GM18519 (cell line): ENCODE data around the gene HOMEZ.
"Not testable (repeated sequence)": the region's sequence is repeated elsewhere in the genome, so short reads cannot be mapped to it uniquely, and the experiment has no call there.

Experiments
- ATAC-seq: cut with Tn5 transposase; IDR thresholded peaks from one replicate; pipeline ENCODE4 v1.9.1; 2021; ENCODE audit warnings: mild to moderate bottlenecking, moderate library complexity; ENCODE audit not compliant: unreplicated experiment, low FRiP score

The HOMEZ gene

GRCh38 chr14:23285530-23286019 is 357 bp downstream of the HOMEZ start:
- no peak for ATAC-seq

DNA sequence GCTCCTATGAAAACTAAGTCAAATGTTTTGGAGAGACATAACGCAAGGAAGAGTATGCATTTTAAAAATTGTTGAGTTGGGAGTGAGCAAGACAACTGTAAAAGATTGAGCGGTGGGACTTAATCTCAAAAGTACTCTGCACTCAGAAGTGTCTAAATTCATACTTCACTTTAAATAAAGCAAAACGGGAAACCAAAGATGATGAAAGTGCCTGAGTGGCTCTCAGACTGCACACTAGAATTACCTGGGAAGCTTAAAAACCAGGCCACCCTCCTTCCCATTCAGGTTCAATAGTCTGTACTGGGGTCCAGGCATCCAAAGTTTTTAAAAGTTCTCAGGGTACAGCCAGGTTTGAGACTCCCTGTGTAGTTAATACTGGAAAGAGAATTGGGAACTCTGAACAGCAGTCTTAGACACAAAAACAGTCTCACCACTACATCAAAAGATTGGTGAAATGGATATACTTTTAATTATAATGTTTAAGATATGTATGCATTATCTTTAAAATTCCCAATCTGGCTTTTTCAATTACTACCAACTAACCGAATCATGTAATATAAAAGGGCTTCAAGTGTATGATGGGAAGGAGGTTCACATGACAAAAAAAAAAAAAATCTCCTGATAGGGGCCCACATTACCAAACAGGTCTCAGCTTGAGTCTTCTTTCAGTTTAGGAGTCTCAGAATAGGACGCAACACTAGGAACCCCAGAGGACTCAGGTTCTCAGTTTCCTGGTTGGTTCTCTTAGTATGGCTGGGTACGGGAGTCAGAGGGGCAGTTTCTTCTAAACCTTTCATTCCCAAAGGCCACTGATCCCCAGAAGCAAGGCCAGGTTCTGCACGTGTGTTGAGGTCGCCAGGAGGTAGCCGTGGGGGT is 1.0 kb downstream of the HOMEZ start:
- no peak for ATAC-seq

DNA sequence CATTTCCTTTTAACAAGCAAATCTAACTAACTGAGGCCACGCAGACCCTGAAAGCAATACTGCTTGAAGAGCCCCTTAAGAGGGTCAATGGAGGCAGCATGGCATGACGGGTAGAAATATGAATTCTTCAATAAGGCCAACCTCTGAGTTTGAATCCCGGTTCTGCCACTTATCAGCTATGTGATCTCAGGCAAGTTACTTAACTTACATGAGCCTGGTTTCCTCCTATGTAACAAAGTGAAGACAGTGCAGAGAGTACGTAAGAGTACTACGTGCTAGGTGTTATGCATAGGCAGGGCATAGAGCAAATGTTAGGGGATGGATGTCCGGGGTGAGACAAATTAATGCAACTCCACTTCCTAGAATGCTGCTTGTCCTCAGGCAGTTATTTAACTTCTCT is 4.7 kb downstream of the HOMEZ start:
- no peak for ATAC-seq

- ATAC-seq: not testable (repeated sequence)
These were observed 8.0 kb downstream of the HOMEZ start for GRCh38 chr14:23277928-23278327.

- no peak for ATAC-seq
These were observed 8.7 kb downstream of the HOMEZ start for GRCh38 chr14:23277189-23277588.

GRCh38 chr14:23275412-23275811 is 10.5 kb downstream of the HOMEZ start:
- no peak for ATAC-seq

- no peak for ATAC-seq
These were observed 16.7 kb downstream of the HOMEZ start for GRCh38 chr14:23269193-23269592.

DNA sequence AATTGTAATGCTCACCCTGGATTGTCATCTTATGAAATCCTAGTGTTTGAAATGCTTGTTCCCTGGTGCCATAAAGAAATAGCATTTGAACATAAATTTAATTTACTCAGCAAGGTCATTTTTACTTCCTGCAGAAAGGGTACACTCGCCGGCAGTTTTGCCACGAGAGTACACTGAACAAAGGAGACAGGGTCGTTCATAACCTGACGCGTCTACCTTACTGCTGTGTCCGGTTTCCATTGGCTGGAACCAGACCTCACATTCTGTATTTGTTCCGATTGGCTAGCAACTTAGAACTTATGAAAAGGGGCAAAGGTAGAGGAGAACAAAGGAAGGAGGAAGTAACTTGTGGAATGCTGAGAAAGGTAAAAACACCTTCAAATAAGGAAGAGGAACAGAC is 25.1 kb downstream of the HOMEZ start:
- ATAC-seq: not testable (repeated sequence)

DNA sequence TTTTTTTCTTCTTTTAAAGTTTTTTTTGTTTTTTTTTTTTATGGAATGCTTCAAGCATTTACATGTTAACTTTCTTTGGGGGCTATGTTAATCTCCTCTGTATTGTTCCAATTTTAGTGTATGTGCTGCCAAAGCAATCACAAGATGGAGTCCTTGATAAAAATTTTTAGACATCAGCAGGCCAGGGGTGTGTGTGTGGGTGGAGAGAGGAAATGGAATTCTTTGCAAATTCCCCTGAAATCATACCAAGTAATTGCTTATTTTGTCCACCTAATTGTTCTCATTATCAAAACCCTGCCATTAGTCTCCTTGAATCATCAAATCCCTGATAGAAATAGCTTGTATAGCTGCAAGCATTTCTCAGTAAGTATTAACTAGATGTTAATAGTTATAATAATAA is 26.5 kb downstream of the HOMEZ start:
- ATAC-seq: no peak

GRCh38 chr14:23258256-23258655 is 27.7 kb downstream of the HOMEZ start:
- ATAC-seq: no peak

GRCh38 chr14:23252420-23253333 is 33.3 kb downstream of the HOMEZ start:
- no peak for ATAC-seq

- no peak for ATAC-seq
These were observed 33.9 kb downstream of the HOMEZ start for GRCh38 chr14:23252006-23252405.

DNA sequence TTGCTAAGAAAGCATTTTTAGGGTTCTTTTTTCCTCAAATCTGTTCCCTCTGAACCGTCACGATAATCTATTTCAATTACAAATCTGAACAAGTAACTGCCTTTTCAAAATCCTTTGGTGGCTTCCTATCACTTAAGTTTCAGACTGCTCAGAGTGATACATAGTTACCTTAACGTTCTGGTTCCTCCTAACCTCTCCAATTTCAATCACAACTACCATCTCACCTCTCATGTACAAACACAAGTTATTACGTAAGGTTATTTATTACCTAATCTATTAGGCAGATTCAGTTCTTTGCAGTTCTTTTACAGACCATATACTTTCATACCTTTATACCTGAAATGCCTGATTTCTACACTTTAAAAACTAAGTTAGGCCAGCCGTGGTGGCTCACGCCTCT is 36.1 kb downstream of the HOMEZ start:
- no peak for ATAC-seq

GRCh38 chr14:23248601-23249000 is 37.3 kb downstream of the HOMEZ start:
- ATAC-seq: no peak

DNA sequence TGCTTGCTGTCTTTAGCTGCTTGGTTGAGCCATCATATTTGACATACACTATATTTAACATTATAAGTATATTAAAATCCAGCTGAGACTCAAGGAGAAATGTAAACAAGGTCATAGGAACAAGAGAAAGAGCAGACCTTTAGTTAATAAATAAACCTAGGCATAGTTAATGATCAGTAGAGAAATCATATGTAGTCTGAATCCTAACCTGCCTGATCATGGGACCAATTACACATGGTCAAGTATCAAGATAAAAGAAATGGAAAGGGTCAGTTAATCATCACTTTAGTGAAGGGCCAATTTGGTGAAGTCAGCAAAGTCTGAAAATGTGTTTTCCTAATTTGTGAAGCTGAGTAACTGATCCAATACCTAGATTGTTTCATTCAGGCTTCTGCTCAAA is 40.6 kb downstream of the HOMEZ start:
- no peak for ATAC-seq

DNA sequence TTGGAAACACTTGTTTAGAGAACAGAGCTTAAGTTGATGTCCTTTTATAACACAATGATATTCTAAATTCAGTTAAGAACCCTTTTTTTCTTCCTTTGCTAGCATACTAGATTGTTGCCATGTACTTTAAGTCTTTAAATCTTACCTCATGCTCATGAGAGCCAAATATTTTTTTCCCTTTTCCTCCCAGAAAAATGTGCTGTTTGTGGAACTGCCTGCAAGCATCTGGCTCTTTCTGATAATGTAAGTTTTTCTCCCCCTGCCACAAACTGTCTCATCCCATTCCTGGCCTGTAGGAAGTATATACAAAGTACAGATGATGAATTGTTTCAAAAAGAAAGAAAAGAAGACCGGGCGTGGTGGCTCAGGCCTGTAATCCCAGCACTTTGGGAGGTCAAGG is 42.9 kb downstream of the HOMEZ start:
- ATAC-seq: no peak

- ATAC-seq: no peak
These were observed 43.9 kb downstream of the HOMEZ start for GRCh38 chr14:23242076-23242475.

DNA sequence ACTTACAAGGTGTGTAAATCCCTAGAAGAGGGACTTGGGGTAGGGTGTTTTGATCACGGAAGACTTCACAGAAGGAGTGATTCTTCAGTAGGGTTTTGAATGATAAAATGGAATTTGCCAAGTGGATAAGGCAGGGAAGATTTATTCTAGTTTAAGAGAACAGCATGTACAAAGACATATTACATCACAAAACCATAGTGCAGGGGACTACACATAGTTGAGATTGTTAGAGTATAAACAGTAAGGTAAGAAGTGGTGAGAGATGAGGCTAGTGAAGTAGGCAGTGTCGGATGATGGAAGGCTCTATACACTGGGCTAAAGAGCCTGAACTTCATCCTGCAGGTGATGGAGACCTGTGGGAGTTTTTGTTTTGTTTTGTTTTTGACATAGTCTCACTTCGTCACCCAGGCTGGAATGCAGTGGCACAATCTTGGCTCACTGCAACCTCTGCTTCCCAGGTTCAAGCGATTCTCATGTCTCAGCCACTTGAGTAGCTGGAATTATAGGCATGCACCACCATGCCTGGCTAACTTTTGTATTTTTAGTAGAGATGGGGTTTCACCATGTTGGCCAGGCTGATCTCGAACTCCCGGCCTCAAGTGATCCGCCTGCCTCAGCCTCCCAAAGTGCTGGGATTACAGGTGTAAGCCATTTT is 44.7 kb downstream of the HOMEZ start:
- ATAC-seq: not testable (repeated sequence)

- ATAC-seq: no peak
These were observed 45.3 kb downstream of the HOMEZ start for GRCh38 chr14:23240661-23241060.

DNA sequence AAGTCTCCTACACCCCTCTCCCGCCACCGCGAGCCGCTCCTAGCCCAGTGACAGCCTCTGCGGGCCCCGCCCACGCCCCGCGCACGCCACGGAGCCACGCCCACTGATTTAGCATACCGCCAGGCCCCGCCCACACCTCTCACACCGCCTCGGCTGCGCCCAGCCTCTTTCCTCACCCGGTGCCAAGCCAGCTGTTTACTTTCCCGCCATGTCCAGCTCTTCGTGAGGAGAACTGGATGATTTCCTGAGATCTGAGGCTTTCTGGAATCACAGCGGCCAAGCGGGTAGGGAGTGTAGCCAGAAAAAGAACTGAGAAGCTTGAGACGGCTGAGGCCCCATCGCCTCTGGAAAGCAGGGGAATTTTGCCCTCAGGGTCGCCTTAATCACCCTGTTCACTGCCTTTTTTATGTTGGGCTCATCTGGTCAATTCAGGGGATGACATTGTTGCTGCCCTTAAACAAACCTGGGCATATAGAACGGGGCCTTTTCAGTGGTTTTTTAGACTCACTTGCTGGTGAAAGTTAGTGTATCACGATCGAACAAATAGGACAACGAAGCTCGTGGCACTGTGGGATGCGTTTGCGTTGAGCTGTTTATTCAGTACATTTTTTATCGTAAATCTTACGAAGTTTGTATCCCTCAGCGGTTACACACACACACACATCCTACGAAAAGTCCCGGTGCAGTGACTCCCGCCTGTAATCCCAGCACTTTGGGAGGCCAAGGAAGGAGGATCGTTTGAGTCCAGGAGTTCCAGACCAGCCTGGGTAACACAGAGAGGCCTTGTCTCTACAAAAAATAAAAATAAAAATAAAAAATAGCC is 47.9 kb downstream of the HOMEZ start, which contains the start of gene RNF212B:
TSS of gene RNF212B (plus strand) at position 165 of the 823 bp plus-strand sequence. CDS start 2,410 bp downstream, outside the sequence.
- ATAC-seq: no peak
